OCI-LY3 (cell line): Measurements from ENCODE around the gene TCP10L.

Experiments used
- EZH2phosphoT487 ChIP-seq: fragments of 200-600 bp; shearing (Covaris generic); IDR thresholded peaks from 2 replicates; pipeline ENCODE4 v1.6.1; 2018; ENCODE audit warnings: antibody characterized with exemption, mixed run types, low read depth
- TF ChIP-seq, protein P1 (sequence below): fragments of 200-600, 300-600 bp; sonication (generic); IDR thresholded peaks from 2 replicates; pipeline ENCODE4 v1.5.1; 2014; ENCODE audit warnings: antibody characterized with exemption, low read length, low read depth

DNA sequence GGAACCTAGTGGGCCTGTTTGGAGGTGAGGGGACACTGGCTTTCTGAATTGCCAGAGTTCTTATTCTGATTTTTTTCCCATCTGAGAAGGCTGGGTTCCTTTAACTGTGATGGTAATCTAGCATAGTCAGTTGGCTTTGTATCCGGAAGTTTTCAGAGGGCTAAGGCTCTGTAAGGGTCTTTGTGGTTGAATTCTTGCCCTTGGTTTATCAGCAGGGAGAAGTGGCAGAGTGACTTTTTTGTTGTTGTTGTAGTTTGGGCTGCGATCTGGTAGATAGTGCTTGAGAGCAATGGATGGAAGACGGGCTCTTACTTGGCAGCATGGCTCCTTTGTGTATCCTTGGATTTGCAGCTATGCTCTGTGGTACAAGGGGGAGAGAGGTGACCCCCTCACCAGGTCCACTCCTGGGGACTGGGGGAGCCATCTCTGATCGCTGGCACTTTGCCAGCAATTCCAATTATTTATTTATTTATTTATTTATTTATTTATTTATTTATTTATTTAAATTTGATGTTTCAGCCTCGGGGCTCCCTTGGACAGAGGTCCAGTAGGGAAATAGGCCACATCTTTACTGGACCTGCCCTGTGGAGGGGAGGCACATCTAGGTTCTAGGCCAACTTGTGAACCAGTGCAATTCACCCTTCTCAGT, 18.5 kb downstream of the TCP10L start:
- TF ChIP-seq, protein P1, sequence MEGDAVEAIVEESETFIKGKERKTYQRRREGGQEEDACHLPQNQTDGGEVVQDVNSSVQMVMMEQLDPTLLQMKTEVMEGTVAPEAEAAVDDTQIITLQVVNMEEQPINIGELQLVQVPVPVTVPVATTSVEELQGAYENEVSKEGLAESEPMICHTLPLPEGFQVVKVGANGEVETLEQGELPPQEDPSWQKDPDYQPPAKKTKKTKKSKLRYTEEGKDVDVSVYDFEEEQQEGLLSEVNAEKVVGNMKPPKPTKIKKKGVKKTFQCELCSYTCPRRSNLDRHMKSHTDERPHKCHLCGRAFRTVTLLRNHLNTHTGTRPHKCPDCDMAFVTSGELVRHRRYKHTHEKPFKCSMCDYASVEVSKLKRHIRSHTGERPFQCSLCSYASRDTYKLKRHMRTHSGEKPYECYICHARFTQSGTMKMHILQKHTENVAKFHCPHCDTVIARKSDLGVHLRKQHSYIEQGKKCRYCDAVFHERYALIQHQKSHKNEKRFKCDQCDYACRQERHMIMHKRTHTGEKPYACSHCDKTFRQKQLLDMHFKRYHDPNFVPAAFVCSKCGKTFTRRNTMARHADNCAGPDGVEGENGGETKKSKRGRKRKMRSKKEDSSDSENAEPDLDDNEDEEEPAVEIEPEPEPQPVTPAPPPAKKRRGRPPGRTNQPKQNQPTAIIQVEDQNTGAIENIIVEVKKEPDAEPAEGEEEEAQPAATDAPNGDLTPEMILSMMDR = no peak
- no peak for TF ChIP-seq EZH2phosphoT487
